Kidney capillary endothelial cell (primary cell): ENCODE results near the gene PTH2.
A peak's percentile ranks its signal among the peaks of the same experiment; 100 is the strongest.
"Not testable (repeated sequence)": the region's sequence is repeated elsewhere in the genome, so short reads cannot be mapped to it uniquely, and the experiment has no call there.

Source experiments
- DNase-seq: peaks from one replicate; pipeline ENCODE4 v3.0.0-alpha.2; 2018; ENCODE audit warnings: low spot score

Gene PTH2, protein sequence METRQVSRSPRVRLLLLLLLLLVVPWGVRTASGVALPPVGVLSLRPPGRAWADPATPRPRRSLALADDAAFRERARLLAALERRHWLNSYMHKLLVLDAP

DNA sequence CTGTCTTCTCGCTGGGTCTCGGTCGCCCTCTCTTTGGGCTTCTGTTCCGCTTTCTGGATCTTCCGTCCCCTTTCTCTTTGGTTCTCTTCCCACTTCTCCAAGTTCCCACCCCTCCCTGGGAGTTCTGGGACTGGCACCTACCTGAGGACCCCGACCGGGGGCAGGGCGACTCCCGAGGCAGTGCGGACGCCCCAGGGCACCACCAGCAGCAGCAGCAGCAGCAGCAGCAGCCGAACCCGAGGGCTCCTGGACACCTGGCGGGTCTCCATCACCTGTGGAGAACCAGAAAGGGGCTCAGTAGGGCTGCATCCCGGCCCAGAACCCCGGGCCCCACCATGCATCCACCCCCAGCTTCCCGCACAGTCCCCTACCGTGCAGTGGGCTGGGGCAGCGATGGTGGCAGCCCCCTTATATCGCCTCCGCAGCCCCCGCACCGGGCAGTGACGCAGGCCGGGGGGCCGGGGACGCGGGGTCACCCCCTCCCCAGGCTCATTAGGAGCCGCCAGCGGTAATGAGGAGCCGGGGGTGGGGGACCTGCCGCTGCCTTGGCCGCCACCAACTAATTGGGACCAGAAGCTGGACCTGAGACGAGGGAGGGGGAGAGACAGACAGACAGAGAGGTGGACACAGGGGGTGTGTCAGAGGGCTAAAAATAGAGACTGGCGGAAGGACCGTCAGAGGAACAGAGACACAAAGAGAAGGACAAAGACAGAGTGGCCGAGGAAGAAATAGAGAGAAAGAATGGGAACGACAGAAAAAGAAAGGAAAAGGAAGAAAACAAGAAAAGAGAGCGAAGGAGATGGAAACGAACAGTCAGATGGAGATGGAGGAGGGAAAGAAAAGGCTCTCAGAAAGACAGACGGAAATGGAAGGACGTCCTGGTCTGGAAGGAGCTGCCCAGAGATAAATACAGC lies at the start of gene PTH2:
Gene PTH2 (minus strand): TSS at position 371 of the 914 bp plus-strand sequence. CDS start 102 bp downstream, at position 269.
- DNase-seq: no peak

DNA sequence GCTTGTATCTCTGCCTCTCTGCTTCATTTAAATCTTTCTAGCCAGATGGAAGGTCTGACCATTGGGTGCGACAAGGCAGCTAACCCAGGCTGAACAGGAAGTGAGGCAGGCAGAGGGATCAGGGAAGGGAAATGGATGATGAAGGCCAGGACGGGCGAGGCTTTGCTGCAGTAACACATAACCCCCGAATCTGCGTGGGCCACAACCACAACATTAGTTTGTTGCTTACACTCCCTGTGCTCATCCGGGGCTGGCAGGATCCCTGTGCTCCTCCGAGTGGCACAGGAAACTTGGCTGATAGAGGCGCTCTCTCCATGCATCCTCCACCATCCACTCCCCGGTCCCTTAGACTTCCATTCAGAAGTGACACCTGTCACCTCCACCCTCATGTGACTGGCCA lies 49.7 kb upstream of the PTH2 start:
- DNase-seq: no peak

- DNase-seq: no peak
Observed at GRCh38 chr19:49470615-49470978, 47.4 kb upstream of the PTH2 start.

- no peak for DNase-seq
Observed at GRCh38 chr19:49469828-49470614, 46.8 kb upstream of the PTH2 start.

DNA sequence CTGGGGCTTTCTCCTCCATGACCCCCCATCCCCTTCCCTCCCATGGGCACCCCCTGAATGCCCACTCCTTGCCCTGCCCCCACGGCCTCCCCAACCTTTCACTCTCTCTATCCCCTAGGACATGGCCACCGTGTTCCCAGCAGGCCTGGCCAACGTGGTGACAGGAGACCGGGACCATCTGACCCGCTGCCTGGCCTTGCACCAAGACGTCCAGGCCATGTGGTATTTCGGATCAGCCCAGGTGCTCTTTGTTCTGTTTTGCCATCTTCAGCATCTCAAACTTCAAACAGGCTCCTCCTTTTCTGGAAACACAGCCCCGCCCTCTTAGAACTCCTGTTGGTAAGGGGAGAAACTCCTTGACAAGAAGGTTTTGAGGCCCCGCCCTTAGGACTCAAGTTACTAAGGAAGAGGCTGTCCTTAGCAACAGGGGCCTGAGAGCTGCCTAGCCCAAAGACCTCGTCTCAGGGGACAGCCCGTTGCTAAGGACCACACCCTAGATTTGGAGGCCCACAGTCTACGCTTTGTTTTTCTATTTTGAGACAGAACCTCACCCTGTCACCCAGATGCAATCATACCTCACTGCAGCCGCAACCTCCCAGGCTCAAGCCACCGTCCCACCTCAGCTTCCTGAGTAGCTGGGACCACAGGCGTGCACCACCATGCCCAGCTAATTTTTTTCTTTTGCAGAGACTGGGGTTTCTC lies 45.7 kb upstream of the PTH2 start:
- DNase-seq: no peak

DNA sequence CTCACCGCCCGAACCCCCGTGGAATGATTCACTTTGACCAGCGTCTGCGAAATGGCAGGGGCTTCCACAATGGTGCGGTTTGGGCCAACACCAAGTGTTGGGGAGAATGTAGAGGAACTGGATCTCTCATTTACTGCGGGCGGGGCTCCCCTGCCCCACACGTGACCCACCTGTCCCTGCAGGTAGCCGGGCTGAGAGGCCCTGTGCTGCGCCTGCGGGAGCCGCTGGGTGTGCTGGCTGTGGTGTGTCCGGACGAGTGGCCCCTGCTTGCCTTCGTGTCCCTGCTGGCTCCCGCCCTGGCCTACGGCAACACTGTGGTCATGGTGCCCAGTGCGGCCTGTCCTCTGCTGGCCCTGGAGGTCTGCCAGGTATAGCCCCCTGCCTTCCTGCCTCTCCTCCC lies 45.0 kb upstream of the PTH2 start:
- no peak for DNase-seq

DNA sequence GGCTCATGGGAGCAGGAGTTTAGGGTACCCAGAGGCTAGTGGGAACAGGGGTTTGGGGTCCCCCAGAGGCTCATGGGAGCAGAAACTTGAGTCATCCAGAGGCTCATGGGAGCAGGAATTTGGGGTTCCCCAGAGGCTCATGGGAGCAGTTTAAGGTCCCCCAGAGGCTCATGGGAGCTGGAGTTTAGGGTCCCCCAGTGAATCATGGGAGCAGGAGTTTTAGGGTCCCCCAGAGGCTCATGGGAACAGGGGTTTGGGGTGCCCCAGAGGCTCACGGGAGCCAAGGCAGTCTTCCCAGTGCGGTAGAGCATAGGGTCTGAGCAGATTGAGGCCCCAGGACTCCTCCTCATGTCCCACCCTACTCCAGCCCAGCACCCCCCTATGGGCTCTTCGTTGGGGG lies 42.1 kb upstream of the PTH2 start:
- DNase-seq: no peak

- no peak for DNase-seq
Observed at GRCh38 chr19:49463960-49464740, 40.9 kb upstream of the PTH2 start.

- no peak for DNase-seq
Observed at GRCh38 chr19:49462492-49462891, 39.3 kb upstream of the PTH2 start.

GRCh38 chr19:49461656-49462055 lies 38.4 kb upstream of the PTH2 start:
- DNase-seq: no peak

- DNase-seq: not testable (repeated sequence)
Observed at GRCh38 chr19:49461130-49461529, 37.9 kb upstream of the PTH2 start.

- no peak for DNase-seq
Observed at GRCh38 chr19:49459388-49459787, 36.1 kb upstream of the PTH2 start.

- no peak for DNase-seq
Observed at GRCh38 chr19:49458567-49458903, 35.3 kb upstream of the PTH2 start.

DNA sequence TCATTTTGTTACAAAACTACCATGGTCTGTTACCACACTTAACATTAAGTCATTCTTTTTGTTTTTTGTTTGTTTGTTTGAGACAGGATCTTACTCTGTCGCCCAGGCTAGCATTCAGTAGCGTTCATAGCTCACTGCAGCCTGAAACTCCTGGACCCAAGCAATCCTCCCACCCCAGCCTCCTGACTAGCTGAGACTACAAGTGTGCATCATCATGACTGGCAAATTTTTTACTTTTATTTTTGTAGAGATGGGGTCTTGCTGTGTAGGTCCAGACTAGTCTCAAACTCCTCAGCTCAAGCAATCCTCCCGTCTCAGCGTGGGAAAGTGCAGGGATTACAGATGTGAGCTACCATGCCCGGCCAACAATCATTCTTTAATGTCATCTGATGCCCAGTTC lies 33.1 kb upstream of the PTH2 start:
- DNase-seq: no peak

- no peak for DNase-seq
Observed at GRCh38 chr19:49455773-49456172, 32.5 kb upstream of the PTH2 start.

GRCh38 chr19:49453757-49454240 lies 30.6 kb upstream of the PTH2 start:
- DNase-seq: no peak

- DNase-seq: peak; percentile 96
Observed at GRCh38 chr19:49453013-49453756, 29.9 kb upstream of the PTH2 start, which contains the start of gene ALDH16A1. TSS of gene ALDH16A1 (plus strand) at chr19:49453225. CDS start at chr19:49453332, 107 bp downstream.

DNA sequence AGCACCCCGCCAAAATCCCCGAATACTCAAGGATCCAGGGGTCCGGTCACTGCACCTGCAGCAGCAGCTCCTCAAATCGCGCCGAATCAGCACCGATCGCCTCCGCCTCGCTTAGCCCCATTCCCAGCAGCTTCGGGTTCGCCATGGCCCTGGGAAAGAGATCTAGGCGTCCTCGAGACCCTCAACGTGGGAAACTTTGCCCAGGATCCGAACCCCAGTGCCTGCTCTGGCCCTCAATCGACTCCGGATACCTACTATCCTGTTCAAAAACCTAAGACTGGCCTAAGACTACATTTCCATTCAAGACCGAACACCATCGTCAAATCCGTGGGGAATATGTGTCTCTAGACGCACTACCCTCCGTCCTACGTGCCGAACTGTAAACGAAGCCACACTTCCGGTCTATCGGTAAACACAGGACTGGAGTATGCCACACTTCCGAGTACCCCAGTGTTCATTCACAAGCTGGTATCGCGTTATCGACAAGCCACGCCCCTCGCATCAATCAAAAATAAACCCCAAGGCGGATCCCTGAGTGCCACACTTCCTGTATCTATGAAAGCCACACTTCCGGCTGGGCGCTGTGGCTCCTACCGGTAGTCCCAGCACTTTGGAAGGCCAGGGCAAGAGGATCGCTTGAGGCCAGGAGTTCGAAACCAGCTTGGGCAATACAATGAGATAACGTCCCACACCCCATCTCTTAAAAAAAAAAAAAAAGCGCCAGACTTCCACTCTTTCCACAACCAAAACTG lies 28.4 kb upstream of the PTH2 start, which contains the start of gene PIH1D1:
Gene PIH1D1 (minus strand): TSS at position 385 of the 752 bp plus-strand sequence. CDS start 240 bp downstream, at position 145.
- DNase-seq: peak; percentile 97

DNA sequence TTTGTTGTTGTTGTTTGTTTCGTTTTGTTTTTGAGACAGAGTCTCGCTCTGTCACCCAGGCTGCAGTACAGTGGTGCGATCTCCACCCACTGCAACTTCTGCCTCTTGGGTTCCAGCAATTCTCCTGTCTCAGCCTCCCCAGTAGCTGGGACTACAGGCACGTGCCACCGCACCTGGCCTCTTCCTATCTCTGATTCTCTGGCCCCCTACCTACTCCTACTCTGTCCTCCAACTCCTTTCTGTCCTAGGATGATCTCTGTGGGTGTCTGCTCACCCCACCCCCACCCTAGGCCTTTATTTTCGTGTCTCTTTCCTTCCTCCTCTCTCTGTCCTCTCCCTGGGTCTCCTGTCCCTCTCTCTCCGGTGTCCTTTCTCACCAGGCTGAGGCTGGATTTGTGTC lies 27.2 kb upstream of the PTH2 start:
- no peak for DNase-seq

DNA sequence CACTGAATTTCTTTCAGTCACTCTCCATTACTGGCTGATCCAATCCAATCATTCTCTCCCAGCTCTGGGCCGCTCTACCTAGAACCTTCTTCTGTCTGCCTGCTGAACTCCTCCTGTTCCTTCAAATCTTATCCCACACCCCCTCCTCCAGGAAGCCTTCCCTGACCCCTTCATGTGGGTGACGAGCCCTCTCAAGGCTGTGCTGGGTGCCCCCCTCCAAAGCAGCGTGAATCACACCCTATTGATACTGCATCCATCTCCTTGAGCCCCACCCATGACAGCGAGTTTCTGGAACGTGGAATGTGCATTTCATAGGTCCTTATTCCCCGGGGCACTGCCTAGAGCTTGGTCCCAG lies 25.2 kb upstream of the PTH2 start:
- DNase-seq: no peak
